ENCODE data around the gene PCNT.
A peak's percentile ranks its signal among the peaks of the same experiment; 100 is the strongest.

PCNT gene

GRCh38 chr21:46319186-46319585 lies 4.8 kb upstream of the PCNT start:
- H3K4me3 Mint-ChIP-seq = no peak overlapping the region
- DNase-seq (ENCODE audit: low spot score in 2 of 2) (no peak), ATAC-seq (no peak)
- H3K9me3 Mint-ChIP-seq = no peaks in the 10 kb centered on the region
- H3K27ac Mint-ChIP-seq = no peak overlapping the region
- peaks cover 8% of the 10 kb centered on the region for H3K4me1 Mint-ChIP-seq
- peaks cover 42% of the 10 kb centered on the region for H3K36me3 Mint-ChIP-seq

- DNase-seq (ENCODE audit: low spot score in 2 of 2) (no peak), ATAC-seq (no peak)
- no peak overlapping the region for H3K27ac Mint-ChIP-seq
- no peak overlapping the region for H3K4me3 Mint-ChIP-seq
- no peaks in the 10 kb centered on the region for H3K9me3 Mint-ChIP-seq
- peaks cover 48% of the 10 kb centered on the region for H3K36me3 Mint-ChIP-seq
- H3K4me1 Mint-ChIP-seq = peaks cover 10% of the 10 kb centered on the region
Observed at GRCh38 chr21:46320331-46320801, 3.6 kb upstream of the PCNT start.

- ATAC-seq = no peak
- peak in 1 of 2 donors; percentile 52 for DNase-seq (ENCODE audit: low spot score in 2 of 2)
Observed at GRCh38 chr21:46322351-46323226, 1.4 kb upstream of the PCNT start.

GRCh38 chr21:46323227-46323709 lies 688 bp upstream of the PCNT start:
- Mint-ChIP-seq H3K9me3 (no peaks in the 10 kb centered on the region), H3K36me3 (peaks cover 77% of the 10 kb centered on the region), H3K4me3 (peak overlapping the region; percentile 89), H3K4me1 (peaks cover 22% of the 10 kb centered on the region), H3K27ac (peak overlapping the region; percentile 98)
- DNase-seq (ENCODE audit: low spot score in 2 of 2) = no peak
- ATAC-seq = peak; percentile 4

More at GRCh38 chr21:46322351-46323226, 1.4 kb upstream of the PCNT start:
- Mint-ChIP-seq H3K27ac (peak overlapping the region; percentile 98), H3K4me1 (peaks cover 22% of the 10 kb centered on the region), H3K4me3 (peak overlapping the region; percentile 89), H3K9me3 (no peaks in the 10 kb centered on the region), H3K36me3 (peaks cover 70% of the 10 kb centered on the region)

GRCh38 chr21:46324390-46325072 lies 575 bp downstream of the PCNT start:
- Mint-ChIP-seq H3K9me3 (no peaks in the 10 kb centered on the region), H3K27ac (peak overlapping the region; percentile 98), H3K4me1 (peaks cover 22% of the 10 kb centered on the region), H3K36me3 (peaks cover 89% of the 10 kb centered on the region), H3K4me3 (peak overlapping the region; percentile 89)
- ATAC-seq (peak; percentile 83), DNase-seq (ENCODE audit: low spot score in 2 of 2) (peak; percentile 90 to 93)

- Mint-ChIP-seq H3K36me3 (peaks cover 94% of the 10 kb centered on the region), H3K27ac (peak overlapping the region; percentile 74), H3K4me3 (peak overlapping the region; percentile 89), H3K4me1 (peaks cover 22% of the 10 kb centered on the region), H3K9me3 (no peaks in the 10 kb centered on the region)
- DNase-seq (ENCODE audit: low spot score in 2 of 2) (peak in 1 of 2 donors; percentile 27), ATAC-seq (peak; percentile 2)
Observed at GRCh38 chr21:46325073-46325912, 1.3 kb downstream of the PCNT start.

GRCh38 chr21:46326110-46326703 lies 2.3 kb downstream of the PCNT start:
- Mint-ChIP-seq H3K9me3 (no peaks in the 10 kb centered on the region), H3K36me3 (peaks cover 94% of the 10 kb centered on the region), H3K4me3 (peak overlapping the region; percentile 89), H3K27ac (peak overlapping the region; percentile 74), H3K4me1 (peaks cover 21% of the 10 kb centered on the region)
- ATAC-seq = no peak
- no peak for DNase-seq (ENCODE audit: low spot score in 2 of 2)

- no peaks in the 10 kb centered on the region for H3K9me3 Mint-ChIP-seq
- DNase-seq (ENCODE audit: low spot score in 2 of 2) (no peak), ATAC-seq (no peak)
- H3K4me3 Mint-ChIP-seq = no peak overlapping the region
- peaks cover 14% of the 10 kb centered on the region for H3K4me1 Mint-ChIP-seq
- no peak overlapping the region for H3K27ac Mint-ChIP-seq
- H3K36me3 Mint-ChIP-seq = peaks cover 94% of the 10 kb centered on the region
Observed at GRCh38 chr21:46327711-46328110, 3.8 kb downstream of the PCNT start.

- Mint-ChIP-seq H3K4me1 (peaks cover 14% of the 10 kb centered on the region), H3K36me3 (peaks cover 93% of the 10 kb centered on the region), H3K9me3 (no peaks in the 10 kb centered on the region), H3K4me3 (no peak overlapping the region), H3K27ac (no peak overlapping the region)
- DNase-seq (ENCODE audit: low spot score in 2 of 2) (no peak), ATAC-seq (no peak)
Observed at GRCh38 chr21:46328151-46328550, 4.2 kb downstream of the PCNT start.

- Mint-ChIP-seq H3K9me3 (no peaks in the 10 kb centered on the region), H3K4me1 (peaks cover 14% of the 10 kb centered on the region), H3K36me3 (peaks cover 90% of the 10 kb centered on the region), H3K27ac (no peak overlapping the region), H3K4me3 (no peak overlapping the region)
- DNase-seq (ENCODE audit: low spot score in 2 of 2) (no peak), ATAC-seq (no peak)
Observed at GRCh38 chr21:46329796-46330195, 5.8 kb downstream of the PCNT start.

GRCh38 chr21:46334351-46335140 lies 10.6 kb downstream of the PCNT start:
- ATAC-seq (no peak), DNase-seq (ENCODE audit: low spot score in 2 of 2) (no peak)
- Mint-ChIP-seq H3K27ac (no peak overlapping the region), H3K4me3 (no peak overlapping the region), H3K9me3 (no peaks in the 10 kb centered on the region), H3K36me3 (peaks cover 91% of the 10 kb centered on the region), H3K4me1 (peaks cover 3% of the 10 kb centered on the region)

- no peak for ATAC-seq
- peaks cover 84% of the 10 kb centered on the region for H3K36me3 Mint-ChIP-seq
- DNase-seq (ENCODE audit: low spot score in 2 of 2) = no peak
- H3K27ac Mint-ChIP-seq = no peak overlapping the region
- no peaks in the 10 kb centered on the region for H3K9me3 Mint-ChIP-seq
- no peak overlapping the region for H3K4me3 Mint-ChIP-seq
- H3K4me1 Mint-ChIP-seq = peaks cover 10% of the 10 kb centered on the region
Observed at GRCh38 chr21:46336603-46337002, 12.6 kb downstream of the PCNT start.

- no peaks in the 10 kb centered on the region for H3K9me3 Mint-ChIP-seq
Observed at GRCh38 chr21:46340998-46341397, 17.0 kb downstream of the PCNT start.

More at GRCh38 chr21:46340998-46341397, 17.0 kb downstream of the PCNT start:
- DNase-seq (ENCODE audit: low spot score in 2 of 2) (no peak), ATAC-seq (no peak)
- Mint-ChIP-seq H3K27ac (no peak overlapping the region), H3K36me3 (peaks cover 81% of the 10 kb centered on the region), H3K4me3 (no peak overlapping the region), H3K4me1 (peaks cover 10% of the 10 kb centered on the region)

All from stimulated activated effector memory CD8-positive, alpha-beta T cell treated with anti-CD3 and anti-CD28 coated beads, Interleukin-12 subunit alpha, Interleukin-12 subunit beta, amount 100 ng/mL, for 72 hours (primary cell).